NCI-H69 (cell line): ENCODE data around the gene LMAN1.

Experiments
- DNase-seq: peaks from one replicate; lab custom pipeline; 2025; lab: John Stamatoyannopoulos, UW

LMAN1 gene

DNA sequence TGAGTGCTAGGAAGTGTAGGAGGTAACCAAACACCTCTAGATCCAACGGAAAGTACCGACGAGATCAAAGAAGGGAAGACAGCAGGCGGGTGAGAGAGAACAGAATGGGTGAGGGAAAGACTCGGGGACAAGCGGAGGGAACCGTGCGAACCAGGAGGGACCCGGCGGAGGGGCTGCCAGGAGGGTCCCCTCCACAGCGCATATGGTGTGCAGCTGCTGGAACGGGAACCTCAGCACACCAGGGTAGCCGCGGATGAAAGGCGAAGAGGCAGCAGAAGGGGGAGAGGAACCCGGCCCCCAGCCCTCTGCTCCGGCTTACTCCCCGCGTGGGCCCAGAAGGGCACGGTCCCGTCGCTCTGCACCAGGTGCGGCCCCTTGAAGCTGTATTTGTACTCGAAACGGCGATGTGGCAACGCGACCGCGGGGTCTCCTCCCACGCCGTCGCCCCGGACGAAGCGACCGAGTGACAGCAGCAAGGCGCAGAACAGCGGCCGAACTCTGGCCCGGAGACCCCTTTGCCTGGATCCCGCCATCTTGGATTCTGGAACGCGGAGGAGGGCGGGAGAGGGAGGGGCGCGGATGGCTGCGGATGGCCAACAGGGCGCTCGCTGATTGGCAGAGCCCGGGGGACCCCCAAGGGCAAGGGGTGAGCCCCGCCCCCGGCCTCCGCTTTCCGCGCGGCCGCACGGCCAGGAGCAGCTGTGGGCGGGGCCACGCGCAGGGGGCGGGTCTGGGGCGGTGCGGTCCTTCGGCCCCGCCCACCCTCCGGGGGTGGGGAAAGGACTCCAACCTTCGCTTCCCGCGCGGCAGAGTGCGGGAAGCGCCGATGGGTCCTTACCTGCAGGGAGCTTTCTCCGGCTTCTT lies at the start of gene LMAN1:
Gene LMAN1, minus strand, starts transcription at position 554 of the 864 bp plus-strand sequence. Its CDS starts 21 bp downstream, at position 533.
- DNase-seq: peak; percentile 100

DNA sequence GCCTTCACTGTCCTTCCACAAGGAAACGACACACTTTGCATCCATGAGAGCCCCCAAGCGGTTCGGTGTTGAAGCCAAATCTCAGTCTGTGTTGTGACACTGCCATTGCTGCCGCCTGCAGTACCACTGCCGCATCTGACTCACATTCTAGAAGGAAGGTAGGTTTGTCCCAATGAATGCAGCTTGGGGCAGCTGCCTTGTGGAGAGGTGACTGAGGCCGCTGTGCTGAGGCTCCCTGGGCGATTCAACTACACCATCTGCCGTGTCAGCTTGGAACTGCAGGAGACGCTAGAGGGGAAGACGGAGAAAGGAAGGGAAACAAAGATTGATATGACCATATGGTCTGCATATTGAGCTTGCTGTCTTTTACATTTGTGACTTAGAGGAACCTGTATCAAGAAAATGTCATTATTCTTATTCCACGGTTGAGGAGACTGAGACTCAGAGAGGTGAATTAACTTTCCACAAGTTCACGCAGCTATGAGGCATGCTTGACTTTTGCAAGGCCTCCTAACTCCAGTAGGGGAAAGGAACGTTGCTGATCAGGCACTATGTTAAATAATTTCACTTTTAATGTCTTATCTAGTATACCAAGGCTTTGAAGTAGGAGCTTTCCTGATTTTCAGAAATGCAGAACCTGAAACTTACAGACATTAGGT lies 43.5 kb upstream of the LMAN1 start:
- DNase-seq: peak; percentile 100

- no peak for DNase-seq
Measured at GRCh38 chr18:59400407-59400806, 41.3 kb upstream of the LMAN1 start.

DNA sequence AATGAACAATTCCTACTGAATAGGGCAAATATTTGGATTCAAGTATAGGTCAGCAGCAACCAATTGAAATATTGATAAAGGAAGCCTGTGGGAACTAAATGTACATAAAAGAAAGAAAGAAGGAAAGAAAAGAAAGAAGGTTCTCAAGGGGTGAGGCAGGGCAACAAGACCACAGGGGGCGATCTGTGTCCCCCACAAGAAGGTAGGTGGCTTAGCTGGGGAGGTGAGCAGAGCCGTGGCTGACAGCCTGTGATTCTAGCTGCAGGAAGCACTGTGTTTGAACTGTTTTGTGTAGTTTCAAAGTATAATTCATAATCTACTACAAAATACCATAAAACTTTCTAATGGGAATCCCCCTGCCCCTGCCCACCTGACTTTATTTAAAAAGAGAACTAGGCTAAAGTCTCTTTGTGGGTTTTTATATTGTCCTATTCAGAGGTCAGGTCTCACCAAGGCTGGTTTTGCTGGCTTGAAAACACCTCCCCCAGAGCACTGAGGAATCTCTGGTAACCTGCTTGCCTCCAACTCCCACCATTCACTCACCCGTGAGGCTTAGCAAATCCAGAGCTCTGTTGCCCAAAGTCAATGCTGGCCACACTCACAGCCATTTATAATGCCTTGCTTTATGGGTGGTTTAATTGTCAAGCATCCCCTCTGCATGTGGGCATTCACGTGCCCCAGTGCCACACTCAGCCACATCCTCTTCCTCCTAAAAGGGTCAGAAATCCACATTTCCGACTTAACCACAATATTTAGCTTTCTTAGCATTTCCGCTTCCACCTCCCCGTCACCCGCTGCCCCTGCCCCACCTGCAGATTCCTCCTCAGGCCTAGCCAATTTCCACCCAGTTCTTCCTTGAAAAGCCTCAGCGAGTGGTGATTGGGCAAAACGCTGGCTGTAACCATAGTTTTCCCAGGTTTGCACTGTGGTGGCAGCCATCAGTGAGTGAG lies 36.4 kb upstream of the LMAN1 start:
- peak; percentile 59 for DNase-seq

- no peak for DNase-seq
Measured at GRCh38 chr18:59393381-59393780, 34.3 kb upstream of the LMAN1 start.

- peak; percentile 83 for DNase-seq
Measured at GRCh38 chr18:59388817-59389216, 29.8 kb upstream of the LMAN1 start.

DNA sequence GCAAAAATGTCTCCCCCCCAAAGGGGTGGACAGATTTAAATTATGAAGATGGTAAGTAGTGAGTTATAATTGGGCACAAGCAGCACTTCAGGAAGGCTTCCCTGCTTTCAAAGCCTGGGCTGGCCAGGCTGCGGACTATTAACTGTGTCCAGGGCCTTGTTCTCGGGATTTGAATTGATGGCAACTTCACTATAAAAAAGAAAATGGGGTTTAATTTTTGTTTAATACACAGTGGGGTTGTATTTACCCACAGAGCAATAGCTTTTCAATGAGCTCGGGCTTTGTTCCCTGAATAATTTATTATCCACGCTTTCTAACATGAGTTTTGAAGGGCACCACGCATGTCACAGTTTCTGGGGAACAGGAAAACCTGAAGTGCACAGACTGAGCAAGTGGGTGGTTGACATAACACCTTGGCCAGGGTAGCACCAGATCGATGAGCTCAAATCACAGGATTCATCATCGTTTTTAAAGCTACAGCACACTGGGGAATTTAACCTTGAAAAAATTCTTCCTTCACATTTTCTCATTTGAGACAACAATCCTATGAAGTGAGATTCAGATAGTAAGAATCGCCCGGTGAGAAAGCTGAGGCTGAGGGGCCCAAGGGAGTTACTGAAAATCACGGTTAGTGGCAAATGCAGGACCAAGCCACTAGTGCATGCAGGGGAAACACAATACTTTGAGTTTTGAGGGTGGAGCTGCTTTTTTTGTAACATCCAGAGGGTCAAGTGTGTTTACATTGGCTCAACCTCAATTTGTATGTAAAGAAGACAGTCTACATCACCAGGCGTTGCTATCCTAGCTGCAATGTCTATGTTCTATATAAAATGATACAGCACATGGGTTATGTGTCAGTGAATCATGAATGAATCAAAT lies 28.9 kb upstream of the LMAN1 start:
- DNase-seq: peak; percentile 99

DNA sequence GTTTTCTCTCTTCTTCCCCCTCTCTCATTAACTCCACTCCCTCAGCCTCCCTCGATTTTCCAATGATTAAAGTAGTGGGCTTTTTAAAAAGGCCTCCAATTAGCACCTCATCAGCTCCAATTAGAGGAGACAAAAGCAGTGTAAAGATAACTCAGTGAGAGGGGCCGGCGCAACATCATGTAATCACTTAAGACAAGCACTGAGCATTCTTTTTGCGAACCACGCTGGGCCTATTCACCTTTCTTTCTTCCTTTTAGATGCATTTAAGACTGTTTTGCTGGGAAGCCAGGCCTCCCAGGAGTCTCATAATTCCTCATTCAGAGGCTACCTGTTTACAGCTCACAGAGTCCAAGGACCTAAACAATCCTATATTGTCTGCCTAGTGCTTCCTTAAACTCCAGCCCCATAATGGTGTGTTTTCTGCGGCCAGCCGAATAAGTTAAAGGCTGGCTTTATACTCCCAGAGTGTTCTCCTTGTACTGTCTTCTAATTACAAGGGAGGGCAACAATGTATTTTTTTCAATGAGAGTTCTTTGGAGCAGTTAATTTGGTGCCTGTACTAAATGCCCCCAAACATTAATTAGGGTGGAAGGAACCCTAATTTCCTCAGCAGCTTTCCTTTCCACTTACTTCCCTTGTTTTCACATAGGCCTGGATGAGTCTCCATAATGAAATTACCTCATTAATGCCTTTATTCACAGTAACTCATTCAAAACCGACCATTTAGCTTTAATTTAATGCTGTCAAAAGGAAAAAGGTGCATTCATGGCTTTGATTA lies 28.0 kb upstream of the LMAN1 start:
- peak; percentile 97 for DNase-seq

GRCh38 chr18:59385191-59385590 lies 26.1 kb upstream of the LMAN1 start:
- DNase-seq: peak; percentile 90

GRCh38 chr18:59383851-59384250 lies 24.8 kb upstream of the LMAN1 start:
- DNase-seq: peak; percentile 100

- DNase-seq: peak; percentile 50
Measured at GRCh38 chr18:59382383-59382782, 23.3 kb upstream of the LMAN1 start.

DNA sequence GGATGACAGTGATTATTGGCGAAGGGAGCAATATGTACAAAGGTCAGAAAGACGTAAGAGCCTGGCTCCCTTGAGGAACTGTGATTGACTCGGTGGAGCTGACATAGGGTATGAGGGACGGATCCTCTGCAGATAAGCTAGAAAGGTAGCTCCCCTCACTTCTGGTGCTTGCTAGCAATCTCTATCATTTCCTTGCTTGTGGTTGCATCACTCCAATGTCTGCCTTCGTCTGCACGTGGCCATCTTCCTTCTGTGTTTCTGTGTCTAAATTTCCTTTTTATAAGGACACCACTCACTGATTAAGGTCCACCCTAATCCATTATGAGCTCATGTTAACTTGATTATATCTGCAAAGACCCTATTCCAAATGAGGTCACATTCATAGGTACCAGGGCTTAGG lies 22.9 kb upstream of the LMAN1 start:
- no peak for DNase-seq

- no peak for DNase-seq
Measured at GRCh38 chr18:59380706-59381105, 21.6 kb upstream of the LMAN1 start.

DNA sequence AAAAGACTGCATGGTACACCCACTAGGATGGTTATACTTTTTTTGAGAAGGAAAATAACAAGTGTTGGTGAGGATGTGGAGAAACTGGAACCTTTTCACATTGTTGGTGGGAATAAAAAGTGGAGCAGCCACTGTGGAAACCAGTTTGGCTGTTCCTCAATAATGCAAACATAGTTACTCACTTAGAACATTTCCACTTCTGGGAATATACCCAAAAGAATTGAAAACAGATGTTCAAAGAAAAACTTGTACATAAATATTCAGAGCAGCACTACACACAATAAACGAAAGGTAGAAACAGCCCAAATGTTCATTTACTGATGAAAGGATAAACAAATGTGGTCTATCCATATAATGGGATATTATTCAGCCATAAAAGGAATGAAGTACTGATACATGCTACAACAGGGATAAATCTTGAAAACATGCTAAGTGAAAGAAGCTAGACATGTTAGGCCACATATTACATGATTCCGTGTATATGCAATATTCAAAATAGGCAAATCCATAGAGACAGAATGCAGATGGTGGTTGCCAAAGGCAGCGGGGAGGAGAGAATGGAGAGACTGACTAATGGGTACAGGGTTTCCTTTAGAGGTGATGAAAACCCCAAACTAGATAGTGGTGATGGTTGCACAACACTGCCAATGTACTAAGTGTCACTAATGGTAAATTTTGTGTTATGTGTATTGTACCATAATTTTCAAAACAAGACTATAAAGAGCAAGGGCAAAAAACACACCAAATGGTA lies 20.9 kb upstream of the LMAN1 start:
- DNase-seq: no peak

GRCh38 chr18:59377613-59378337 lies 18.7 kb upstream of the LMAN1 start:
- DNase-seq: peak; percentile 73

GRCh38 chr18:59376351-59376935 lies 17.4 kb upstream of the LMAN1 start:
- DNase-seq: peak; percentile 100

DNA sequence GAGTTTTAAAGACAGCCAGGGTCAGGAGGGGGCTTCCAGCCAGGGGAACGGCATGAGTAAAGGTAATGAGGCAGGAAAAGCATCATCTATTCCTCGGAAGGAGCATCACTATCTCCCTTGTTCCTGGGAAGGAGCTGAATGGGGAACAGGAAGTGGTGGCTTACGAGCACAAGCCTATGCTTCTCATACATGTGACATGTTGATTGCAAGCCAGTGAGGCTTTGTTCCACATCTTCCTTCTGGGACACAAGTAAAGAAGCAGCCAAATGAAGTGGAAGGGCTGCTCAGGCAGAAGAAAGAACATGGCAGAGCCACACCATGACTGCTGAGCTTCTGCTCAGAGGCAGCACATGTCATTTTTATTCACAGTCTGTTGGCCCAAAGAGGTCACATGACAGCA lies 15.1 kb upstream of the LMAN1 start:
- DNase-seq: no peak

GRCh38 chr18:59372975-59373374 lies 13.9 kb upstream of the LMAN1 start:
- DNase-seq: no peak

- no peak for DNase-seq
Measured at GRCh38 chr18:59360381-59360780, 1.3 kb upstream of the LMAN1 start.
